ENCODE results near the gene PEX11A.
"Not testable (repeated sequence)": the region's sequence is repeated elsewhere in the genome, so short reads cannot be mapped to it uniquely, and the experiment has no call there.

PEX11A gene

GRCh38 chr15:89693091-89693490 is 2.5 kb upstream of the PEX11A start:
- H3K4me1 Mint-ChIP-seq (ENCODE audit: low read depth), result peaks cover 20% of the 10 kb centered on the region
- H3K9me3 Mint-ChIP-seq, result peaks cover 3% of the 10 kb centered on the region
- peaks cover 24% of the 10 kb centered on the region for H3K27me3 Mint-ChIP-seq (ENCODE audit: low read depth)
- no peak overlapping the region for H3K27ac Mint-ChIP-seq
- DNase-seq (ENCODE audit: low spot score), result no peak
- no peak overlapping the region for H3K4me3 Mint-ChIP-seq
- H3K36me3 Mint-ChIP-seq (ENCODE audit: low read depth), result no peaks in the 10 kb centered on the region

- peak overlapping the region; percentile 84 for H3K4me3 Mint-ChIP-seq
- H3K9me3 Mint-ChIP-seq; H3K27ac Mint-ChIP-seq; H3K27me3 Mint-ChIP-seq (ENCODE audit: low read depth); H3K36me3 Mint-ChIP-seq (ENCODE audit: low read depth); DNase-seq (ENCODE audit: low spot score): not testable (repeated sequence)
- H3K4me1 Mint-ChIP-seq (ENCODE audit: low read depth), result peaks cover 20% of the 10 kb centered on the region
Observed at GRCh38 chr15:89689930-89690275, 651 bp downstream of the PEX11A start.

- Mint-ChIP-seq H3K27me3 (ENCODE audit: low read depth) (peaks cover 5% of the 10 kb centered on the region), H3K27ac (no peak overlapping the region), H3K9me3 (peaks cover 3% of the 10 kb centered on the region), H3K4me1 (ENCODE audit: low read depth) (peaks cover 18% of the 10 kb centered on the region), H3K36me3 (ENCODE audit: low read depth) (no peaks in the 10 kb centered on the region), H3K4me3 (no peak overlapping the region)
- no peak for DNase-seq (ENCODE audit: low spot score)
Observed at GRCh38 chr15:89686522-89686921, 4.0 kb downstream of the PEX11A start.

- DNase-seq (ENCODE audit: low spot score), result no peak
- Mint-ChIP-seq H3K27me3 (ENCODE audit: low read depth) (peaks cover 4% of the 10 kb centered on the region), H3K27ac (no peak overlapping the region), H3K4me3 (no peak overlapping the region), H3K36me3 (ENCODE audit: low read depth) (no peaks in the 10 kb centered on the region), H3K9me3 (peaks cover 2% of the 10 kb centered on the region), H3K4me1 (ENCODE audit: low read depth) (peaks cover 16% of the 10 kb centered on the region)
Observed at GRCh38 chr15:89685995-89686394, 4.6 kb downstream of the PEX11A start.

GRCh38 chr15:89681146-89681545 is 9.4 kb downstream of the PEX11A start:
- no peak overlapping the region for H3K4me3 Mint-ChIP-seq
- no peaks in the 10 kb centered on the region for H3K9me3 Mint-ChIP-seq
- H3K36me3 Mint-ChIP-seq (ENCODE audit: low read depth), result no peaks in the 10 kb centered on the region
- DNase-seq (ENCODE audit: low spot score), result no peak
- H3K27ac Mint-ChIP-seq, result no peak overlapping the region
- H3K27me3 Mint-ChIP-seq (ENCODE audit: low read depth), result peaks cover 9% of the 10 kb centered on the region
- H3K4me1 Mint-ChIP-seq (ENCODE audit: low read depth), result no peaks in the 10 kb centered on the region

GRCh38 chr15:89680282-89680873 is 10.2 kb downstream of the PEX11A start:
- Mint-ChIP-seq H3K27me3 (ENCODE audit: low read depth) (peaks cover 9% of the 10 kb centered on the region), H3K27ac (no peak overlapping the region), H3K36me3 (ENCODE audit: low read depth) (no peaks in the 10 kb centered on the region), H3K9me3 (no peaks in the 10 kb centered on the region), H3K4me3 (no peak overlapping the region), H3K4me1 (ENCODE audit: low read depth) (no peaks in the 10 kb centered on the region)
- DNase-seq (ENCODE audit: low spot score), result no peak

GRCh38 chr15:89679212-89679611 is 11.3 kb downstream of the PEX11A start, which contains the start of gene PLIN1:
Gene PLIN1, minus strand, starts transcription at chr15:89679367. Its CDS starts 1,878 bp downstream, at chr15:89677489.
- no peak within 1 kb of the TSS for H3K27ac Mint-ChIP-seq
- H3K4me3 Mint-ChIP-seq, result no peak within 1 kb of the TSS
- H3K9me3 Mint-ChIP-seq, result no peaks in the 10 kb centered on the region
- no peaks in the 10 kb centered on the region for H3K36me3 Mint-ChIP-seq (ENCODE audit: low read depth)
- H3K27me3 Mint-ChIP-seq (ENCODE audit: low read depth), result peaks cover 9% of the 10 kb centered on the region
- no peak for DNase-seq (ENCODE audit: low spot score)
- H3K4me1 Mint-ChIP-seq (ENCODE audit: low read depth), result no peaks in the 10 kb centered on the region

- Mint-ChIP-seq H3K4me1 (ENCODE audit: low read depth) (no peaks in the 10 kb centered on the region), H3K36me3 (ENCODE audit: low read depth) (no peaks in the 10 kb centered on the region), H3K27me3 (ENCODE audit: low read depth) (peaks cover 9% of the 10 kb centered on the region), H3K9me3 (no peaks in the 10 kb centered on the region), H3K27ac (no peak overlapping the region), H3K4me3 (no peak overlapping the region)
- DNase-seq (ENCODE audit: low spot score), result no peak
Observed at GRCh38 chr15:89677381-89677780, 13.2 kb downstream of the PEX11A start.

GRCh38 chr15:89675606-89676005 is 14.9 kb downstream of the PEX11A start:
- Mint-ChIP-seq H3K9me3 (no peaks in the 10 kb centered on the region), H3K27me3 (ENCODE audit: low read depth) (peaks cover 7% of the 10 kb centered on the region), H3K4me1 (ENCODE audit: low read depth) (no peaks in the 10 kb centered on the region), H3K4me3 (no peak overlapping the region), H3K27ac (no peak overlapping the region), H3K36me3 (ENCODE audit: low read depth) (no peaks in the 10 kb centered on the region)
- DNase-seq (ENCODE audit: low spot score), result no peak

GRCh38 chr15:89674526-89674925 is 16.0 kb downstream of the PEX11A start:
- Mint-ChIP-seq H3K4me1 (ENCODE audit: low read depth) (no peaks in the 10 kb centered on the region), H3K27me3 (ENCODE audit: low read depth) (peaks cover 4% of the 10 kb centered on the region), H3K9me3 (no peaks in the 10 kb centered on the region), H3K4me3 (no peak overlapping the region), H3K36me3 (ENCODE audit: low read depth) (no peaks in the 10 kb centered on the region), H3K27ac (no peak overlapping the region)
- no peak for DNase-seq (ENCODE audit: low spot score)

GRCh38 chr15:89673165-89673512 is 17.4 kb downstream of the PEX11A start:
- H3K27me3 Mint-ChIP-seq (ENCODE audit: low read depth), result peaks cover 4% of the 10 kb centered on the region
- no peak overlapping the region for H3K27ac Mint-ChIP-seq
- no peak overlapping the region for H3K4me3 Mint-ChIP-seq
- no peak for DNase-seq (ENCODE audit: low spot score)
- no peaks in the 10 kb centered on the region for H3K4me1 Mint-ChIP-seq (ENCODE audit: low read depth)
- H3K9me3 Mint-ChIP-seq, result no peaks in the 10 kb centered on the region
- H3K36me3 Mint-ChIP-seq (ENCODE audit: low read depth), result no peaks in the 10 kb centered on the region

GRCh38 chr15:89672221-89673164 is 18.1 kb downstream of the PEX11A start:
- peaks cover 7% of the 10 kb centered on the region for H3K27me3 Mint-ChIP-seq (ENCODE audit: low read depth)
- H3K9me3 Mint-ChIP-seq, result no peaks in the 10 kb centered on the region
- H3K4me1 Mint-ChIP-seq (ENCODE audit: low read depth), result no peaks in the 10 kb centered on the region
- H3K27ac Mint-ChIP-seq, result no peak overlapping the region
- no peaks in the 10 kb centered on the region for H3K36me3 Mint-ChIP-seq (ENCODE audit: low read depth)
- no peak for DNase-seq (ENCODE audit: low spot score)
- H3K4me3 Mint-ChIP-seq, result no peak overlapping the region

GRCh38 chr15:89671687-89672086 is 18.9 kb downstream of the PEX11A start:
- Mint-ChIP-seq H3K9me3 (no peaks in the 10 kb centered on the region), H3K4me1 (ENCODE audit: low read depth) (no peaks in the 10 kb centered on the region), H3K36me3 (ENCODE audit: low read depth) (no peaks in the 10 kb centered on the region), H3K27ac (no peak overlapping the region), H3K4me3 (no peak overlapping the region), H3K27me3 (ENCODE audit: low read depth) (peaks cover 5% of the 10 kb centered on the region)
- DNase-seq (ENCODE audit: low spot score), result no peak

- Mint-ChIP-seq H3K4me3 (no peak overlapping the region), H3K27me3 (ENCODE audit: low read depth) (peaks cover 8% of the 10 kb centered on the region), H3K4me1 (ENCODE audit: low read depth) (no peaks in the 10 kb centered on the region), H3K27ac (no peak overlapping the region), H3K9me3 (no peaks in the 10 kb centered on the region), H3K36me3 (ENCODE audit: low read depth) (no peaks in the 10 kb centered on the region)
- no peak for DNase-seq (ENCODE audit: low spot score)
Observed at GRCh38 chr15:89670971-89671560, 19.5 kb downstream of the PEX11A start.
